T-helper 1 cell (primary cell): ENCODE measurements around the gene U2AF2.
"Not testable (repeated sequence)": the region's sequence is repeated elsewhere in the genome, so short reads cannot be mapped to it uniquely, and the experiment has no call there.

Source experiments
- DNase-seq, 5 donors: peaks; one replicate each; pipeline ENCODE4 v3.0.0-alpha.2; 2012 to 2020

The U2AF2 gene

GRCh38 chr19:55717879-55718711 is 63.3 kb downstream of the U2AF2 start:
- DNase-seq, result not testable (repeated sequence)

GRCh38 chr19:55720214-55720746 is 65.4 kb downstream of the U2AF2 start:
- no peak for DNase-seq

- DNase-seq, result no peak
Observed at GRCh38 chr19:55720801-55721200, 66.0 kb downstream of the U2AF2 start.

GRCh38 chr19:55723491-55723890 is 68.7 kb downstream of the U2AF2 start:
- no peak for DNase-seq
